GM13977 (cell line): ENCODE measurements around the gene KRT15.

ENCODE experiments used
- DNase-seq: peaks from one replicate; pipeline ENCODE4 v3.0.0; 2012; ENCODE audit warnings: low spot score
- CTCF ChIP-seq: IDR thresholded peaks from 2 replicates; pipeline ENCODE4 v1.5.1; 2012; ENCODE audit warnings: mild to moderate bottlenecking, control low read depth; ENCODE audit not compliant: insufficient read depth; ENCODE audit errors: extremely low read depth, missing control alignments
- in situ Hi-C: fragments of 300-500 bp; cut with MboI; formaldehyde crosslinking; loops from one replicate; pipeline ENCODE4 v1.12.0; 2022; ENCODE audit warnings: low sequenced_read_pairs, low pct_unique_long_range_greater_than_20kb, mixed read lengths, inconsistent platforms; ENCODE audit not compliant: unreplicated experiment

The KRT15 gene

GRCh38 chr17:41528959-41529353 is 10.3 kb upstream of the KRT15 start:
- in situ Hi-C loops: no loop called here
- no peak for DNase-seq
- no peak for TF ChIP-seq CTCF

- TF ChIP-seq CTCF: no peak
- no peak for DNase-seq
- in situ Hi-C loops: no loop called here
These were observed 8.7 kb upstream of the KRT15 start for GRCh38 chr17:41527063-41528023.

GRCh38 chr17:41524261-41524660 is 5.6 kb upstream of the KRT15 start:
- in situ Hi-C loops: no loop called here
- DNase-seq: no peak
- TF ChIP-seq CTCF: no peak

- no peak for TF ChIP-seq CTCF
- in situ Hi-C loops: no loop called here
- DNase-seq: no peak
These were observed 5.1 kb upstream of the KRT15 start for GRCh38 chr17:41523787-41524186.

GRCh38 chr17:41523225-41523593 is 4.5 kb upstream of the KRT15 start:
- in situ Hi-C loops: no loop called here
- no peak for TF ChIP-seq CTCF
- no peak for DNase-seq

- in situ Hi-C loops: no loop called here
- no peak for TF ChIP-seq CTCF
- no peak for DNase-seq
These were observed 3.9 kb upstream of the KRT15 start for GRCh38 chr17:41522301-41523224.
